Cardiac fibroblast (primary cell): ENCODE results near the gene NUDT6.
"Not testable (repeated sequence)": the region's sequence is repeated elsewhere in the genome, so short reads cannot be mapped to it uniquely, and the experiment has no call there.

ENCODE experiments used
- DNase-seq, 2 donors: peaks; one replicate each; pipeline versions ENCODE4 v3.0.0 to v3.0.0-alpha.2; 2010; ENCODE audit warnings: low read depth in 2 of 2
- H3K4me3 ChIP-seq, 2 donors: replicated peaks in 1 of 2; 1 replicate in 1 of 2; 2 replicates in 1 of 2; pipeline ENCODE4 v1.5.1; 2011; ENCODE audit warnings: low read depth in 2 of 2, low read length in 2 of 2, mild to moderate bottlenecking in 2 of 2, moderate library complexity in 1 of 2
- CTCF ChIP-seq: IDR thresholded peaks from one replicate; pipeline ENCODE4 v1.5.1; 2011; ENCODE audit warnings: low read depth, mild to moderate bottlenecking, low read length, inconsistent platforms

Gene NUDT6

GRCh38 chr4:122882857-122883735 lies 39.3 kb downstream of the NUDT6 start:
- no peak overlapping the region for H3K4me3 ChIP-seq
- no peak for TF ChIP-seq CTCF
- no peak for DNase-seq

GRCh38 chr4:122879001-122879400 lies 43.4 kb downstream of the NUDT6 start:
- TF ChIP-seq CTCF, result no peak
- DNase-seq, result no peak
- H3K4me3 ChIP-seq, result no peak overlapping the region

DNA sequence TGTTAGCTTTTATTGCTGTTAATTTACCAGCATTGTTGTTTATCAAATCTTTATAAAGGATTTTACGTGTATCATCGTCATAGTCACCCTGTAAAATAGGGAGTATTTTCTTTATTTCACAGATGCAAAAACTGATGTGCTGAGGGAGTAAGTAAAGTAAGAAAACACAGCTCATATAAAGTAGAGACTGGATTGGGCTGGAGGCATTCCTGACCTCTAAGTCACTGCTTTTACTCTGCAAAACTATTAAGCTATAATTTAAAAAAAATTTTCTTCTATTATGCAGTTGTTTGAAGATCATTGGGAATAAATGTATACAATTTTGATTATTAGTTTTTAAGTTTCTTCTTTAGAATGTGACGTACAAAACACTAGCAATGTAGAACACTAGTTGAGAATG lies 45.9 kb downstream of the NUDT6 start:
- no peak overlapping the region for H3K4me3 ChIP-seq
- DNase-seq, result peak in 1 of 2 donors; percentile 32
- TF ChIP-seq CTCF, result no peak

DNA sequence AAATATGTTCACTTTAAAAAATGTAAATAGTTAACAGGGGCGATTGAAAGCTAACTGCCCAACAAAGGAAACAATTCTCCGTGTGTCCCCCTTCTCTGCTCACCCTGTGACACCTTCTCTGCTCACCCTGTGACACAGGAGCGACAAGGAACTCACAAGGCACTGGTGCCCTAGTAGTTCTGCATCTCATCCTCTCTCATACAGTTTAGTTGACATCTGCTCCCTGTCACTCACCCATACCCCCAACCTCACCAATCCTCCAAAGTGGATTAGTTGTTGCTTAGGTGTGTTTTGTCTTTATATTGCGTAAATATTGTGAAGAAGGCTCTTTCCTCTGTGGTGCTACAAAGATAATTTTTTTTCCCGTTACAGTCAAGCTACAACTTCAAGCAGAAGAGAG lies 46.4 kb downstream of the NUDT6 start:
- H3K4me3 ChIP-seq, result no peak overlapping the region
- no peak for DNase-seq
- TF ChIP-seq CTCF, result no peak

DNA sequence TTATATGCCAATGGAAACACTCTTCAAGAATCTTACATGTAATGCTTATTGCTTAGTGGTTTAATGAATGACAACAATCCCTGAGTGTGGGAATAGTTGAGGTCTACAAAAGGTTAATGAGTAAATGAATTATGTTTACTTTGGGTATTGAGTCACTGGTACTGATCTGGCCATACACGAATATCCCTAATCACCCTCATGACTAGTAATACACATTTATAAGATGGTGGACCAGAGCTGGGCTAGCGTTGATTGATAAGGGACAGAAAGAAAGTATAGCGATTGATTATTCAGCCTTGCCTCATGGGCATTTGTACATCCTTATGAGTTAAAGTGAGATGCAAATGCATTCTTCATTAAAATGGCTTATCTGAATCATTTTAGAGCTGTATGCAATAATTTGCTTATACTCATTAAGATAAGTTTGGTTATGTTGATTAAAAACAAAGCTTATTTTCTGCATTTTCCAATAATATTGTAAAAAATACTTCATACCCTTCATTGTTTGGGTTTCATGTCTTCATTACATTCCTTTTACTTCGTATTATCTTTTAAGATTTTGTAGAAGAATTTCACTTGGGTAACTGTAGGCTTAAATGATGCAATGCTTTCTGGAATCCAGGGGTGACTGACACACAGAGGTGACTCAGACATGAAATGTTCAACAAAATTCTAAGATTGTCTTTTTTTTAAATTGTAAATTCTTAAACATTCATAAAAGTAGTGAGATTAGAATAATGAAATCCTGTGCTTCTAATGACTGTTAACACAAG lies 48.4 kb downstream of the NUDT6 start:
- peak; percentile 85 to 91 for DNase-seq
- TF ChIP-seq CTCF, result no peak
- H3K4me3 ChIP-seq, result no peak overlapping the region

- TF ChIP-seq CTCF, result no peak
- H3K4me3 ChIP-seq, result no peak overlapping the region
- DNase-seq, result no peak
These were observed 49.3 kb downstream of the NUDT6 start for GRCh38 chr4:122873146-122873545.

- not testable (repeated sequence) for DNase-seq, H3K4me3 ChIP-seq
These were observed 54.2 kb downstream of the NUDT6 start for GRCh38 chr4:122868235-122868634.
